ENCODE results near the gene KIAA0753.

DNA sequence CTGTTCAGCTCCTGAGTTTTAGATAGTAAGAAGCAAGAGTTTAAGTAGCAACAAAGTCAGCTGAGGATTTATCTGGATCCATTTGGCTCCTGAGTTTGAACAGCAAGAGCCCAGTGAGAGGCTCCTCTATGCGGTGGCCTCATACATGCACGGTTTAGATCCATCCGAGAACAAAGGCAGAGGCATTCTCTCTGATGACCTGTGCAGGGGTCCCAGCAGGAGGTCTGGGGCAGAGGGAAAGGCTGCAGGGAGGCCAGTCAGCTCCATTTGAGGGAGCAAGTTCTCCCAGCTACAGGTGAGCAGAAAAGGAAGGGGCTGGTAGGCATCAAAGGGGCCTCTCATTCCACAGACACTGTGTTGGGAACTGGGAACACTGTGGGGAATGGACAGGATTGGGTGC lies 100.6 kb downstream of the KIAA0753 start:
- TF ChIP-seq, protein P1, sequence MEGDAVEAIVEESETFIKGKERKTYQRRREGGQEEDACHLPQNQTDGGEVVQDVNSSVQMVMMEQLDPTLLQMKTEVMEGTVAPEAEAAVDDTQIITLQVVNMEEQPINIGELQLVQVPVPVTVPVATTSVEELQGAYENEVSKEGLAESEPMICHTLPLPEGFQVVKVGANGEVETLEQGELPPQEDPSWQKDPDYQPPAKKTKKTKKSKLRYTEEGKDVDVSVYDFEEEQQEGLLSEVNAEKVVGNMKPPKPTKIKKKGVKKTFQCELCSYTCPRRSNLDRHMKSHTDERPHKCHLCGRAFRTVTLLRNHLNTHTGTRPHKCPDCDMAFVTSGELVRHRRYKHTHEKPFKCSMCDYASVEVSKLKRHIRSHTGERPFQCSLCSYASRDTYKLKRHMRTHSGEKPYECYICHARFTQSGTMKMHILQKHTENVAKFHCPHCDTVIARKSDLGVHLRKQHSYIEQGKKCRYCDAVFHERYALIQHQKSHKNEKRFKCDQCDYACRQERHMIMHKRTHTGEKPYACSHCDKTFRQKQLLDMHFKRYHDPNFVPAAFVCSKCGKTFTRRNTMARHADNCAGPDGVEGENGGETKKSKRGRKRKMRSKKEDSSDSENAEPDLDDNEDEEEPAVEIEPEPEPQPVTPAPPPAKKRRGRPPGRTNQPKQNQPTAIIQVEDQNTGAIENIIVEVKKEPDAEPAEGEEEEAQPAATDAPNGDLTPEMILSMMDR (IDR thresholded peaks at IDR 0.05; ENCODE audit: low read length): no peak
- TF ChIP-seq EZH2 (IDR thresholded peaks at IDR 0.05; ENCODE audit: borderline replicate concordance, low read length): no peak
